Hippocampal formation (tissue), 2 donors: Measurements from ENCODE around the gene PDE3A.
"Not testable (repeated sequence)": the region's sequence is repeated elsewhere in the genome, so short reads cannot be mapped to it uniquely, and the experiment has no call there.

Experiments
- DNase-seq, 2 donors: peaks; one replicate each; lab custom pipeline; 2025; lab: John Stamatoyannopoulos, UW

PDE3A gene

DNA sequence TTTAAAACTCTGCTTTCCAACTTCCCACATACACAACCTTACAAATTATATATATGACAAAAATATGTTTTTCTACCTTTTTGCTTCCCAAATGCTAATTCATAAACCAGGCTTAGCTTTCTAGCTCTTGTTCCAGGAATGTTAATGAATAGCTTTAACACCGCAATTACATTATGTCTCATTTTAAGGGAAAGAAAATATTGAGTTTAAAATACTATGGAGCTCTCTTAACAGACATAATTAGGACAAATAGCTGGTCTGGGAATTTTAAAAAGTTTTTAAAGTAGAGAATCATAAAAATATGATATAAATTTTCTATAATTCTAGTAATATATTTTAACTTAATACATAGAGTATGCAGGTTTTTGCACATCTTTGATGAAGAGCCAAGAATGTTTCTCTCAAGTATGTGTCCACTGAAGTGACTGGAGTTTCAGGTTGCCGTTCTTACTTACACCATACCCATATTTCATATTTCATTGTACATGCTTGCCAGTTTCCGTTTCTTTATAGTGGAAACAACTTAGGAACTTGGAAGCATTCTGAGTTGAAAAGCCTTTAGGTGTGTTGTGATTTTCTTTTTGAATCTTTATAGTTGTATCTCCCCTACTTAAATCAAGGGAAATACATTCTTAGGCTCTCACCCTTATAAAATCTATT, 236.2 kb downstream of the PDE3A start:
- DNase-seq, result no peak

DNA sequence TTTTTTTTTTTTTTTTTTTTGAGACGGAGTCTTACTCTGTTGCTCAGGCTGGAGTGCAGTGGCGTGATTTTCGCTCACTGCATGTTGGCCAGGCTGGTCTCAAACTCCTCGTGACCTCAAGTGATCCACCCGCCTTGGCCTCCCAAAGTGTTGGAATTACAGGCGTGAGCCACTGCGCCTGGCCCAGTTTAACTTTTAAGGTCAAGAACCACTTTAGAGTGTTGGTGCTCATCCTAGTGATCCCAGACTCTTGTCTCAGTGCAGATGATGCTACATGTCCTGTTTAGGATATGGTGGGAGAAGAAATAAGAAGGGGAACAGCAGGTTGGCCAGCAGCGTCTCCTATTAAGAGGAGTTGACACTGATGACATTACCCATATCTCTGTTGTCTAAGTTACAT, 246.7 kb downstream of the PDE3A start:
- DNase-seq, result not testable (repeated sequence)

DNA sequence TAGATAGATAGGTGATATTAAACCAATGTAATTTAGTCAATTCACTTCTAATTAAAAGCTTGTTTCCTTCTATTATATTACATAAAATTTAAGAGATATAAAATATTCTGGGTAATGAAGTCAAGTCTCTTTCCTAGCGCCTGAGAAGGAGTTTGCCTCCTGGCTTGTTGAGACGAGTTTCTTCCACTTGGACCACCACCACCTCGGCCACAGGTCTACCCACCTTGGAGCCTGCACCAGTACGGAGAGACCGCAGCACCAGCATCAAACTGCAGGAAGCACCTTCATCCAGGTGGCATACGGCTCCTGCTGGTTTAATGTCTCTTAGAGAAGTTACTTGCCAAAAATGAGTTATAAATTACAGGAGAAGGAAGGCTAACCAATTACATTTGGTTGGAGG, 247.8 kb downstream of the PDE3A start:
- no peak for DNase-seq

DNA sequence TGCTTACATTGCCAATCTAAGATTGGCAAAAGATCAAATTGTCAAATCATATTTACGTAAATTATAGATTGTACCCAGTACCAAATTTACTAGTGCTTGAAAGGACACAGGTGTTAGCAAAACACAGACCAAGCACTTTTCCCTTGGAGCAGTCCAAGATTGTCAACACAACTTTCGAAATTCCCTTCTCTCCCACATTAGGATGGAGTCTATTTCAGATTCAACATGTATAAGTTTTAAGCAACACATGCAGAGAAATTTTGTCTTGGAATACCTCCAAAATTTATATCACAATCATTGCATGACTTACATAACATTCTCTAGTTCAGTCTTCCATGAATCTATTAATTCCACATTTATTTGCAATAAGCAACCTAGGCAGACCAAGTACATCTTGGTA, 251.9 kb downstream of the PDE3A start:
- DNase-seq, result no peak

DNA sequence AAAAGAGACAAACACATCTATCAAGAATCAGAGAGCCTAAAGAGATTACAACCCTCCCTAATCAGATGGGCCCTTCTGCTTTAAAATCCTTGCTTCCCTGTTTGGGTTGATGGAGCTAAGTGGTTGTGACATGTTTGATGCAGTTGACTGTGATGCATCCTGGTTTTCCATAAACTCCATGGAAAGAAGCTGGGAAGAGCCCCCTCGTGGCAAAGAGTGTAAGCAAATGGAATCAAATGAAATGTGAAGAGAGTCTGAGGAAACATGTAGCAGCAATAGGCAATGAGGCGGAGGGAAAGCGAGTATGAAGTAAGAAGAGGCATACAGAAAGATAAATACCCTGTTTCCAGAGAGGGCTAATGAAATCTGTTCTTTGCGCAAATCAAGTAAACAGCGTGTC, 256.4 kb downstream of the PDE3A start:
- DNase-seq, result no peak

DNA sequence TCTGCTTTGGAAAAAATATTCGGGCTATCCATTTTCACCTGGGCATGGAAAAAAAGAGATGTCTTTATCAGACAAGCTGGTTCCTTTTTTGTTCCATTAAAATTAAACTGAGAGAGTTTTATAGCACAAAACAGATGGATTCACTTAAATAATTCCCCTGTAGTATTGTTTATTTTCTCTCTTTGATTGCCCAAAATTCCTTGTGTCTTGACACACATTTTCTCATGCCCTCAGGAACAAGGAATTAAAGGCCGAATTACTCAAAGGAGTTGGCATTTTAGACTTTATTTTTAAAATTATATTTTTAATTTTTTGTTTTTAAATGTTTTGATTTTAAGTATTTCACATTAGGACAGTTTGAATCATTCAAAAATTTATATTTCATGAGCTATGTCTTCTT, 257.2 kb downstream of the PDE3A start:
- no peak for DNase-seq

DNA sequence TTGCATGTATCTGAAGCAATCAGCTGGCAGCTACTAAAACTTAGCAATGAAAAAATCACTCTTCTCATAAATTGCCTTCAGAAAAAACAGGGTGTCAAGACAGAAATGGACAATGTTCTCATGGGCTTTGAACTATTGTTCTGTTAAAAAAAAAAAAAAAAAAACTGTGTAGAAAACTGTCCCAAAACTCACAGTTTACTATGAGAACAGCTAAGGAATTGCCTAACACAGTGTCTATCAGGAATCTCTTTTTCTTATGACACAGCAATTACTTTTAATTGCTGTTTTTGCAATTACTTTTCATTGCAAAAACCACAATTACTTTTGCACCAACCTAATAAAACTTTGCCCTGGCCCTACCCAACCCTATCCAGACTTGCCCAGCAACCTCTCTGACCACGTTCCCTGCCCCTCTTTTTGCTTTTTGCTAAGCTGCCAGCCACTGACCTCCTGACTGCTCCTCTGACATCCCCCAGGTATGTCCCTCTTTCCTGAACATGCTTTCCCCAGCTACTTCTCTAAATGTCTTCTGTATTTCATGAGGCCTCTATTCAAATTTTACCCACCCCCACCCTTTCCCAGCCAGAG, 258.8 kb downstream of the PDE3A start:
- DNase-seq, result no peak

DNA sequence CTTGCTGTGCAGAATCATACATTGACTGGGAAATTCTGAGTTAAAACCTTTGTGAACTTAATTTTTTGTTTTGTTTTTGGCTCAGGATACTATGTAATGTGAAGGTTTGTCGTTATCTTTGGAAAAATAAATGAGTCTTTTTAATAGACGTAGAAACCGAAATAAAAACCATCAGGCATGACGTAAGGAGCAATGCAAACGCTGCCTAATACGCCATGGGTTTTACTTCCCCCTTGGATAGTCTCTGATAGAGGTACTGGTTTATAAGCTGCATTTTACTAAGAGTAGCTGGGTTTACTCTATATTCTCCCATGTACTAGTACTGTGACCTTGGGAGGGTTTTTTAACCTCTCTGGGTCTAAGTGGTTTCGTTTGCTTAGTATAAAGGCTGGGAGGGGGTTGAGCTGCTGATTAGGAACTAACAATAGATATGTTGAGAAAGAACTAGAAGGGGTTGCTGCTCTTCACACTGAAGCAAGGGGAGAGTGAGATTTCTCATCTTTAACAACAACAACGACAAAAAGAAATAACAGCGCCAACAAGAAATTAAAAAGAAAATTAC, 260.0 kb downstream of the PDE3A start:
- DNase-seq, result no peak

DNA sequence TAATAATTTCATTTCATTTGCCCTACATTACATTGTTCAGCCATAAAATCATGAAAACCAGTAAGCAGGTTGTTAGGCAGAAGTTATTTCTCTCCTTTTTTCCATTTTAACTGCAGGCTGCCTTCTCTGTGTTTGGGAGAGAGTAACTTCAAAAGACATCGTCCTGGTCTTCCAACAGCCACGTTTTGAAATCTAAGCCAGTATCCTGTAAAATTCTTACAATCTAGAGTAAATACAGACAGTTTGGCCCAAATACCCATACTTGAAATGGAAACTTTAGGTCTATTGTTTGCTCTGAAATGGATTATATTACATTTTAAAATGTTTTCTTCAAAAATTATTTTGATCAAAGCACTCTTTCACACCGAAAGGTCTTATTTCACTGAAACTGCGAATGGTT, 260.7 kb downstream of the PDE3A start:
- DNase-seq, result no peak

DNA sequence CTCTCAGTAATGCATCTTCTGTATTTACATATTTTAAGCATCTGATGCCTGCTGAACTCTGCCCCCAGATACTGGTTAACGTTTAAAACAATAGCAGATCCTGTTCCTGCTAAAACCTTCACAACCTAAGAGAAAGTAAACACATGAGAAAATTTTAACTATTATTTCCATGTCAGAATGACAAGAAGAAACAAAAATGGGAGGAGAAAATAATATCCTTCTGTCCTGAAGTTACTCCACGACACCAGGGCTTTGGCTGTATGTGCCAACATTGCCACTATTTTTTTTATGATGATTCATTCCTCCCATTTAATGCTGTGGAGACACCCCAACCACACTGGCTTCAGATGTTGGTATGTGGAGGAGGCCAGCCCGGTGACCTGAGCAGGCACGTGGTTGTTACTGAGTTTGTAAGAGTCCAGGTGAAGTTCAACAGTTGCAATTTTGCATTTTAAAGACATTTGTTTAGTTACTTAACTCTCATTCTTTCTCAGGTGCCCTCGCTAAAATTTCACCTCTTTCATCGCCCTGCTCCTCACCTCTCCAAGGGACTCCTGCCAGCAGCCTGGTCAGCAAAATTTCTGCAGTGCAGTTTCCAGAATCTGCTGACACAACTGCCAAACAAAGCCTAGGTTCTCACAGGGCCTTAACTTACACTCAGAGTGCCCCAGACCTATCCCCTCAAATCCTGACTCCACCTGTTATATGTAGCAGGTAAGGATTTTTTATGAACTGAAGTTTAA, 261.2 kb downstream of the PDE3A start:
- DNase-seq, result no peak

DNA sequence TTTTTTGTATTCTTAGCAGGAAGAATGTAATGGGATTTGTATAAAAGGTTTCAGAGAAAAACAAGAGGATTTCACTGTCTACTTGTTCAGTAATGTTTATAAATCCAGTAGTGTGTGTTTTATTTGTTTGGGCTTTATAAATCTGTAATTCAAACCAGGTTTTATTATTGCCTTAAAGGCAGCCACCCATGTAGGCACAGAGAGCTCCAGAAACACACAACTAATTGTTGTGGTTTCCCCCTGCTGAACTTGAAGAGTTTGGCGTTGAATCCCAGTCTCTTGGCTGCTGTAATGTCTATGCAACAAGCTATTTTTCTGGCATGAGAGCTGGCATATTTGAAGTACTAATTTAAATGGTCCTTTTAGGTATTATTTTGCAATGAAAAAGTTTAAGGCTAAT, 263.4 kb downstream of the PDE3A start:
- DNase-seq, result no peak

DNA sequence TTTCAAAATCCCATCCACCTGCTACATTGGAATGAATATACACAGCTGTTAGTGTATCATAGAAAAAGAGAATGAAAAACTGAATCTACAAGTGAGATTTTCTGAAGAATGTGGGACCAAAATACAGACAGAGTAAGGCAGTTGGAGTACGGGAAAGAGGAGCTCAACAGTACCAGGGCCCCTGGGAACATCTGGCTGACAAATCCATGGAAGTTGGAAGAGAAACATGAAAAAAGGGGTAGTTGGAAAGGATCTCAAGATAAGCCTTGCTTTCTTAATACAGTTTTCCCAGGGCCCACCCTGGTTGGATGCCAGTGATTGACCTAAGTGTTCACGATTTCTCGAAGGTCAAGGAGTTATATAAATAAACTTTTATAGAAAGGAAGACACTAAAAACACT, 272.8 kb downstream of the PDE3A start:
- no peak for DNase-seq

DNA sequence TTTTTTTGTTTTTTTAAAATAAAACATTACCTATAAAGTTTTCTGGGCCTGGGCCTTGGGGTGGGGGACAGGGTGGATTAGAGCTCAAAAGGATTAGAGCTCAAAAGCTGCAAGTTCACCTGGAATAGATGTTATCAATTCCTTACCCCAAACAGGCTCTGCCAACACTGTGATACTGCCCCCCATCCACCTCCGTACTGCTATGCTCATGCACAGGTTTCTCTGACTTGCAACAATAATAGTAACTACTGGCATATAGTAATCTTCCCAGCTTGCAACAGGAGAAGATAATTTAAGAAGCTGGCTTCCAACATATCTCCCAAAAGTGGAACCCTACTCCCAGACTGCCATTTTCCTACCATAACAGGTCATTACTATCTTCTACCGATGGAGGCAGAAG, 275.5 kb downstream of the PDE3A start:
- DNase-seq, result no peak

DNA sequence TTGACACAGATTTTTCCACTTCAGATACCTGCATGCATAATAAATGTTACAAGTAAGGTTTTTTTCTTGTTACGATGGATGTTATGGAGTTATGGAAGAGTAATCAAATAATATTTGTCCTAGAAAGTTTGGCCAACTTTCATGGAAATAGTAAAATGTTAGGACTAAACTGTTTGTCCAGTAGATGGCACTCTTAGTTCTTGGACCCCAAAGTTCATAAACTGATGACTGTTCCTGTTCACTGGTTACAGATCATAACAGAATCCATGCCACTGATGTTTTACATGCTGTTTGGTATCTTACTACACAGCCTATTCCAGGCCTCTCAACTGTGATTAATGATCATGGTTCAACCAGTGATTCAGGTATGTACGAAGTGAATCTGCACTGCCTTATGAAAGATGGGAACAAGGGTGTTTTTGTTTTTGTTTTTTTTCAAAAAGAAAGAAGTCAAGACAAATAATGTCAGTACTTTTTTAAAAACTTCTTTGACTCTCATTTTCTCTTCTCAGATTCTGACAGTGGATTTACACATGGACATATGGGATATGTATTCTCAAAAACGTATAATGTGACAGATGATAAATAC, 278.0 kb downstream of the PDE3A start:
- peak in 1 of 2 donors; percentile 57 for DNase-seq

DNA sequence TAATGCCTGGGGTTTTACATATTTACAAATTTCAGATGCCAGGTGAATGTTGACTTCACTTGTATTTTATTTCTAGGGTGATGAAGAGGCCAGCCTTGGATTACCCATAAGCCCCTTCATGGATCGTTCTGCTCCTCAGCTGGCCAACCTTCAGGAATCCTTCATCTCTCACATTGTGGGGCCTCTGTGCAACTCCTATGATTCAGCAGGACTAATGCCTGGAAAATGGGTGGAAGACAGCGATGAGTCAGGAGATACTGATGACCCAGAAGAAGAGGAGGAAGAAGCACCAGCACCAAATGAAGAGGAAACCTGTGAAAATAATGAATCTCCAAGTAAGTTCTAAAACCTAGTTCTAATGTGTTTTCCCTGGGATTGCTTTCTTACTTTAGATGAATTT, 285.5 kb downstream of the PDE3A start:
- DNase-seq, result no peak

DNA sequence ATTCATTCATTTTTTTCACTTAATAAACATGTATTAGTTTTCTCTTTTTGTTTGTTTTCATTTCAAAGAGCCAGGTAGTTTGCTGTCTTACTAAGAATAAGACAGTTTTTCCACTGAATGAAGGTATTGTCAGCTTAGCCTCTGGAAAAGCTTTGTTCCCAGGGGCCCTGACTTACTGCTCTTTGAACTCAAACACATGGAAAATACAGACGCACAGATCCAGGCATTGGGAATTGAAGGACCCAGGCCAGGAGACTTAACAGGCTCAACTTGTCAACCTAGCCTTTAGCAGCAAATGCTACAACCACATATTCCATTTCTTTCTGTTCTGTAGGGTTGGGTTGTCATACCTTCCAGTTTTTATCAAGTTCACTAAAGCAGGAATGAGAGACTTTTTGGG, 288.3 kb downstream of the PDE3A start:
- DNase-seq, result no peak

DNA sequence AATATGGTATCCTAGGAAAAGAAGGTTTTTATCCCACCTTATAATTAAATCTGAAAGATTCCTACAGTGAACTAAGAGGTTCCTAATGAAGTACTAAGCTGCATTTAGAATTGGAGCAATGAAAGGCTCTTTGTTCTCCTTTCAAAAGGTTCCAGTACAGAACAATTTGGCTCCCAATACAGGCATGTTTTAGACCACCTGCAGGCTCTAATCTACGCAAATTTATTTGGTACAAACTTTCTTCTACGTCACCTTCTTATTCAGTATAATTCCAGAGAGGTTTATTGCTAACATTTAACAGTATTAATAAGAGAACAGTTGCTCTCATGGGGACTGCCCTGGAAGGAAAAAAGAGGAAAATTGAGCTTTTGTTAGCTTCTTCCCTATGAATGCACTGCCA, 289.2 kb downstream of the PDE3A start:
- DNase-seq, result peak in 1 of 2 donors; percentile 40

DNA sequence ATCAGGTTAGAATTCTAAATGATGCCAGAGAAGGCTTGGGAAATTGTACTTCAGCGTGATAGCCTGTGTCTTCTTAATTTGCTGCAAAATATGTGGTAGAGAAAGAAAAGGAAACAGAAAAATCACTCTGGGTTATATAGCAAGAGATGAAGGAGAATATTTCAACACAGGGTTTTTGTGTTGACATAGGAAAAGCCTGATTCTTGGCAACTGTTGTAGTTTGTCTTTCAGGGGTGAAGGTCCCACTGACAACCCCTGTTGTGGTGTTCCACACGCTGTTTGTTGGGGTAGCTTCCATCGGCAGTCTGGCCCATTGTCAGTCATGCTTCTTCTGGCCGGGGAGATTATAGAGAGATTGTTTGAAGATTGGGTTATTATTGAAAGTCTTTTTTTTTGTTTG, 313.0 kb downstream of the PDE3A start:
- DNase-seq, result no peak

DNA sequence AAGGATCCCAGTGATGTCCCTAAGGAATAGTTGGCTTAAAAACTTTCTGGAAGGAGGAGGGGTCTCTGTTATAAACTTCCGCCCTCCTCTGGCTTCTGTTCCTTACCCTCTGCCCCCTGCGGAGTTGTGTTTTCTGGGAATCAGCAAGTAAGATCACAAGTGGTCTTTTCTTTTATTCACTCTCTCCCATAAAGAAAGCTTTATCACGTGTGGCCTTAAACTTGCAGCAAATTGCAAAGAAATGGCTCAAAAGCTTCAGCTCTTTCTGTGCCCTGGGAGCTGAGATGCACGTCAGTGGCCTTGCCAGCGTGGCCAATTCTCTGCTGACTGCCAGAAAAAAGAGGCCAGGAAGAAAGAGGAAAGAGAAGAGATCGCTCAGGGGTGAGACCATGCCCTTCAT, 326.9 kb downstream of the PDE3A start, which contains the start of gene SLCO1C1:
Gene SLCO1C1 (plus strand): TSS at position 101 of the 400 bp plus-strand sequence. CDS start 4,245 bp downstream, outside the sequence.
- peak; percentile 1 to 40 for DNase-seq

DNA sequence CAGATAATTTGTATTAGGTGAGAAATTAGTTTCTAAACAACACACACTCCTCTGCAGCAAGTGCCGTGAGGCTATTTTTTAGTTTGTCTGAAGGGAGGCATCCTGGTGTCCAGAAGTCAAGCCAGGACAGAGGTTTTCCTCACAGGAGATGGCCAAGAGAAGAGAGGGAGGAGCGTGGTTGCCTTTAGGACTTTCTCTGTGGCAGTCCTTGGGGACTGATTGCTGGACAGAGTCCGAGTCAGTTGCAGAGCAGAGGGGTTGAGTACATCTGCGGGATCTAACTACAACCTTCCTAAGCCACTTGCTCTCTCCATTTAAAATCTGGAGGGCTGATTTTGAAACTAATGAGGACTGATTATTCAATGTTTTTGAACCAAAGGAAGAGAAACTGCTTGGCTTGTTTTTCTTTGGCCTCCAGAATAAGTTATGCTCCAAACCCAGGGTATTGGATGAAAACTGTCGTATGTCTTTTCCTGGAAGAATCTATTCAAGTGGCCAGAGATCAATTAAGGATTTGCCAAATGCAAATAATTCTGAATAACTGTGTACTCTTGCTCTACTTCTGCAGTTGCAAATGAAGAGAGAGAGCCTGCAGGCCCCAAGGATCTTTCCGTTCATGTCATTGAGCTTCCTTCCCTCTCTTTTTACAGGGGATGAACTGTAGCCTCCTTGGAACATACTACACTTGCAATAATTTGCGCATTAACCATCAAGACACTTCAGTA, 328.0 kb downstream of the PDE3A start:
- peak; percentile 1 to 21 for DNase-seq

DNA sequence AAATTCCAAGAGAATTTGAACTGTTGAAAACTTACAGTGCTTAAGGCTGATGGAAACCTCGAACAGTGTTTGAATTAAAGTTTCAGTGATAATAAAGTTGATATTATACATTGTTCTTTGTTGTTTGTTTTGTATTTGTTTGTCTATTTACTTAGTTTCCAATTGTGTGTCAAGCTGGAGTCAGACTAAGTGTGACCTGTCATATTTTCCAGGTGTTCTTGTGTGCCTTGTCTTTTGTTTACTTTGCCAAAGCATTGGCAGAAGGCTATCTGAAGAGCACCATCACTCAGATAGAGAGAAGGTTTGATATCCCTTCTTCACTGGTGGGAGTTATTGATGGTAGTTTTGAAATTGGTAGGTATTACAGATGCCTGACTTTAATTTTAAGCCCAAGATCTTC, 332.8 kb downstream of the PDE3A start:
- no peak for DNase-seq

DNA sequence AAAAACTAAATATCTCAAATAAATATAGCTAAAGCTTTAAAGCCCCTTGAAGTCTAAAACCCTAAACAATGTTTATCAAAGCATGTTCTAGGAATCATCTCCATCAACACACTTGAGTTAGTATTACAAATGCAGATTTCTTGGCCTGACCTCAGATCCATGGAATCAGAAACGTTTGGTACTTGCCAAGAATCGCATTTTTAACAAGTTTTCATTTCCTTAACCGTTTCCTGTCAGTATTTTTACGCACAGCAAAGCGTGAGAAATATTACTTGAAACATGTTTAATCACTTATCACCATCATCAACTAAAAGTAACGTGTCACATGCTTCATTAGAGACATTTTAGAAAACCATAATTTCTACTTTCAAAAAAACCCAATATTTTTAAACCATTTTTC, 336.5 kb downstream of the PDE3A start:
- DNase-seq, result no peak
